ENCODE data around the gene STRAP.

DNA sequence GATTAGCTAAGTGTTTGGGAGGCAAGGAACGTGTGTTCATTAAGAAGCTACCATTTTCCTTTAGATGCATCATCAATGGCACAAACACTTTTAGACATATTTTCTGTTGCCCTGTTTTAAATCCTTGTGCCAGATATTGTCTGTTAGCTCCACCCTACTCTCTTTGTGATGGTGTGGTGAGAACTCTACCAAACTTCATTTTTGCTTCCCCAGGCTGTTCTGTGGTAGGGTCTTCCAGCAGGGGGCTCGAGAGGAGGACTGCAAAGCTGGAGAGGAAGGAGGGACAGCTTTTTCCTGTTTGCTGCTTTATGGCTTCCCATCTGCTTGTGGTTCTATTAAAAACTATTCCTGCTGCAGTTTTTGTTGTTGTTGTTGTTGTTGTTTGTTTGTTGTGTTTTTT, 23.8 kb upstream of the STRAP start:
- TF ChIP-seq POLR2AphosphoS5 (IDR thresholded peaks at IDR 0.05; ENCODE audit: low read depth, low read length), result no peak
- no peak for TF ChIP-seq POLR2A (IDR thresholded peaks at IDR 0.05; ENCODE audit: low read depth, low read length)

Data from GM12892 (cell line).